ENCODE results near the gene SLC41A3. TPM values are rescaled to one million over a fixed set of nuclear protein-coding genes. Genes with fewer than 3 reads are reported as not detected.
"Not testable (repeated sequence)": the region's sequence is repeated elsewhere in the genome, so short reads cannot be mapped to it uniquely, and the experiment has no call there.

The SLC41A3 gene
- total RNA-seq, 4 donors from 2014 or later, result 34.5 to 62.3 (median 37.9) TPM

DNA sequence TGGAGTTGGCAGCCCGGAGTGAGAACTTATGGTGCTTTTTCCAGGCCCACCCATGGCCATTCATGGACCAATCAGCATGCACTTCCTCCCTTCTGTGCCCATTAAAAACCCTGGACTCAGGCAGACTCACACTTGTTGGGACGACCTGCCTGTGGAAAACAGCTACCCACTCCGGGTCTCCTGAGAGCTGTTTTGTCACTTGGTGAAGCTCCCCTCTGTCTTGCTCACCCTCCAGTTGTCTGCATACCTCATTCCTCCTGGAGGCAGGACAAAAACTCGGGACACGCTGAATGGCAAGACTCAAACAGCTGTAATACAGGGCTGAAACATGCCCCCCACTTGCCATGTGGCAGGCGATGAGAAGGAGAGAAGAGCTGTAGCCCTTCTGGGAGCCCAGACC is 79.7 kb downstream of the SLC41A3 start:
- TF ChIP-seq, protein P1, sequence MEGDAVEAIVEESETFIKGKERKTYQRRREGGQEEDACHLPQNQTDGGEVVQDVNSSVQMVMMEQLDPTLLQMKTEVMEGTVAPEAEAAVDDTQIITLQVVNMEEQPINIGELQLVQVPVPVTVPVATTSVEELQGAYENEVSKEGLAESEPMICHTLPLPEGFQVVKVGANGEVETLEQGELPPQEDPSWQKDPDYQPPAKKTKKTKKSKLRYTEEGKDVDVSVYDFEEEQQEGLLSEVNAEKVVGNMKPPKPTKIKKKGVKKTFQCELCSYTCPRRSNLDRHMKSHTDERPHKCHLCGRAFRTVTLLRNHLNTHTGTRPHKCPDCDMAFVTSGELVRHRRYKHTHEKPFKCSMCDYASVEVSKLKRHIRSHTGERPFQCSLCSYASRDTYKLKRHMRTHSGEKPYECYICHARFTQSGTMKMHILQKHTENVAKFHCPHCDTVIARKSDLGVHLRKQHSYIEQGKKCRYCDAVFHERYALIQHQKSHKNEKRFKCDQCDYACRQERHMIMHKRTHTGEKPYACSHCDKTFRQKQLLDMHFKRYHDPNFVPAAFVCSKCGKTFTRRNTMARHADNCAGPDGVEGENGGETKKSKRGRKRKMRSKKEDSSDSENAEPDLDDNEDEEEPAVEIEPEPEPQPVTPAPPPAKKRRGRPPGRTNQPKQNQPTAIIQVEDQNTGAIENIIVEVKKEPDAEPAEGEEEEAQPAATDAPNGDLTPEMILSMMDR (IDR thresholded peaks at IDR 0.05), result no peak
- DNase-seq (ENCODE audit: low spot score) (no peak), ATAC-seq (ENCODE audit: low FRiP score) (no peak)

DNA sequence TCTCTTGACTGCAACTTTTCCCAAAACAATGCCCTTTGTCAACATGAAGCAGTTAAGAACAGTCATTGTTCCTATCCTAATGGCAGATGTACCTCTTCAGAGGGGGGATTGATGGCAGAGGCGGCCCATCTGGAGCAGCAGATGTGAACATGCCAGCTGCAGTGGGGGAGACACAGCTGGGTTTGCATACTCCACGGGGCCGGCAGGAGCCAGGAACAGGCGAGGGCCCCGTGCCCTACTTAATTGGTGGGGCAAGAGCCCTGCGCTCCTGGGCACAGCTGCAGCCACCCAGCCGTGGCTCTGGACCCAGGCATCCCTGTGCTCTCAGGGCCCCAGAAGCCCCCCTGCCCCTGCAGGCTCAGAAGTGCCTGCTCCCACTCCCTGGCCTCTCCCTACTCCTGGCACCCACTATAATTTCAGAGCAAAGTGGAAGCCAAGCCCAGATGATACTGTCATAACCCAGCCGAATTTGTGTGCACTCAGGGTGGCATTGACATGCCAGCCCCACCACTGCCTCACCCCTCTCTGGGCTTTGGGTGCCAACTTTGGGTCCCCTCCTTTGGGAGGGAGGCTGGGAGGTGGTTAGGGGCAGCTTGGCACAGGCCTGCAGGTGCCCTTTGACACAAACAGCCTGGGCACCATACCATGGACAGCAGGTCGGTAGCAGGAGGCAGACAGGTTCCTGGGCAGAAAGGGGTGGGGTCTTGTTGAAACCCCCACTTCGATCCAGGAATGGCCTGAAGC is 80.3 kb downstream of the SLC41A3 start:
- TF ChIP-seq, protein P1 (IDR thresholded peaks at IDR 0.05), result no peak
- DNase-seq (ENCODE audit: low spot score) (no peak), ATAC-seq (ENCODE audit: low FRiP score) (no peak)

DNA sequence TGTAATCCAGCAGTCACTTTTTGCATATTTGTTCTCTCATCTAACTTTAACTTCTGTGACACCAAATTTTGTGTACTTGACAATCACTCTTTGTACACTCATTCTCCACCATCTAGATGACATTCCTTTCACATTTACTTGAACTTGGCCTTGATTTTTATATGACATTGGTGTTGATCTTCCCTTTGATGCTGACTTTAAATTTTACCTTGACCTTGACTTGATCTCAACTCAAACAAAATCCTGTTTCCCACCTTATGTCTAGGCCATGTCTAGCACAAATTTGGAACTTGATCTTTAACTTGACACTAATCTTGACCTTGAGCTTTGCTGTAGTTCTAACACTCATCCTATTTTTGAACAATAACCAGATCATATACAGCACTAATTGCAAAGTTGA is 81.7 kb downstream of the SLC41A3 start:
- DNase-seq (ENCODE audit: low spot score) (no peak), ATAC-seq (ENCODE audit: low FRiP score) (no peak)
- TF ChIP-seq, protein P1 (IDR thresholded peaks at IDR 0.05), result no peak

DNA sequence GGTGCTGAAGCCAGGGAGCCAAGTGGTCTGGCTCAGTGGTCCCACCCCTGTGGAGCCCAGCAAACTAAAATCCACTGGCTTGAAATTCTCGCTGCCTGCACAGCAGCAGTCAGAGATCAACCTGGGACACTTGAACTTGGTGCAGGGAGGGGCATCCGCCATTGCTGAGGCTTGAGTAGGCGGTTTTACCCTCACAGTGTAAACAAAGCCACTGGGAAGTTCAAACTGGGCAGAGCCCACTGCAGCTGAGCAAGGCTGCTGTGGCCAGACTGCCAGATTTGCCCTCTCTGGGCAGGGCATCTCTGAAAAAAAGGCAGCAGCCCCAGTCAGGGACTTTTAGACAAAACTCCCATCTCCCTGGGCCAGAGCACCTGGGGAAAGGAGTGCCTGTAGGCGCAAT is 87.2 kb downstream of the SLC41A3 start:
- not testable (repeated sequence) for DNase-seq (ENCODE audit: low spot score); ATAC-seq (ENCODE audit: low FRiP score)

DNA sequence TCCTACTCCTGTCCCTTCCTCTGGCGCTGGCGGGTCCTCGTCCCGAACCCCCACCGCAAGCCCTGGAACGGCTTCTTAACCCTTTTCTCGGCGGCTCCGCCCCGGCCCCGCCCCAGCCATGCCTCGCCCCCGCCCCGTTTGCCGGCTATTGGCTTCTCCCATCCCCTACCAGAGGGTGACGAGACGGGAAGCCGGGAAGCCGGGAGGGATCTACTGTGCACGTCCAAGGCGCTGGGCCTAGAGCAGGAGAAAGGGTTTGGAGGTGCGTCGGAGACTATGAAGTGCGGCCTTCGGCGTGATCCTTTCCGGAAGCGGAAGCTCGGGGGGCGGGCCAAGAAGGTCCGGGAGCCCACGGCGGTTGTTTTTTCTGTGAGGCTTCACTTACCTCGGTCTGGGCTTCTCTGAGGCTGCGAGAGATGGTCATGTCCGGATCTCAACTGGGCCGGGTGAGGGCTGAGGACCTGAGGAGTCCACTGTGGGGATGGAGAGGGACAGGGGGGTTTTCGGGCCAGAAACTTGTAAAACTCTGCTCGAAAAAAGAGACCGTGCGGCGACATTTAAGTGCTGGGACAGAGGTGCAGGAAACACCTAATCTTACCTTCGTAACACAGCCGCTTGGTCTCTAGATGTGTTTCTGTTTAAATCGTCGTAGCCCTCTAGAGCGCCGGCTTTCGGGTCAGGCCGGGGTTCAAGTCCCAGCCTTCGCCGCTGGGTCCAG is 93.5 kb downstream of the SLC41A3 start:
- DNase-seq (ENCODE audit: low spot score) (peak; percentile 62), ATAC-seq (ENCODE audit: low FRiP score) (peak; percentile 100)
- TF ChIP-seq, protein P1 (IDR thresholded peaks at IDR 0.05), result no peak

DNA sequence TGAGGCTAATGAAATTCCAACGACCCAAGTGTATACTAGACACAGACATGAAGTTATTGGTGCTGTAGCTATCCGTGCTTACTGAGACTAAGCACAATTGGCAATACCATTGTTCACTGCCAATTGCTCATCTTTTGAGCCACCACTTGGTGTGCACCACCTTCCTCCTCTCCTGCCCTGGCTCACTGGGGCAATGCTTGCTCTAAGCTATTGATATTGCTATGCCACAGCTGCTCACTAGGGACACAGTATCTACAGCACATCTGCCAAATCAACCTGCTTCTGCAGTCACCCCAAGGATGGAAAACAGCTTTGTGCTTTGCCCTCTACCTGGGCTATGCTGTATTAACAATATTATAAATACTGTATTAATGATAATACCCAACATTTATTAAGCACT is 99.0 kb downstream of the SLC41A3 start:
- ATAC-seq (ENCODE audit: low FRiP score); DNase-seq (ENCODE audit: low spot score): not testable (repeated sequence)

DNA sequence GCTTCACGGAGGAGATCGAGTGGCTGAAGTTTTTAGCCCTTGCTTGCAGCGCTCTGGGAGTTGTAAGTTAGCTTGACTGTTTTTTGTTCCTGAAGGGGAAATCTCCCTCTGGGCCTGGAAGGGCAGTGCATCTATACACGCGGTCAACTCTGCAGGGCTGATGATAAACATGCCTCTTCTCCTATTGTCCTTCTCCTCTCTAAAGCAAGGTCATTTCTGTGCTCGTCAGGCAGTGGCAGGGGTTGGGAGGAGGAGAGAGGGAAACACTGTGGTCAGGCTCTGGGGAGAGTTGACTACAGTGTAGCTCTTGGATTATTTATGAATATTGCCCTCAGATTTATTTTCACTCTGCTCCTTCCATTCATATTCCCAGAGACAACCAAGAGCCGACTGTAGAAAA is 106.8 kb downstream of the SLC41A3 start:
- not testable (repeated sequence) for DNase-seq (ENCODE audit: low spot score); ATAC-seq (ENCODE audit: low FRiP score)

DNA sequence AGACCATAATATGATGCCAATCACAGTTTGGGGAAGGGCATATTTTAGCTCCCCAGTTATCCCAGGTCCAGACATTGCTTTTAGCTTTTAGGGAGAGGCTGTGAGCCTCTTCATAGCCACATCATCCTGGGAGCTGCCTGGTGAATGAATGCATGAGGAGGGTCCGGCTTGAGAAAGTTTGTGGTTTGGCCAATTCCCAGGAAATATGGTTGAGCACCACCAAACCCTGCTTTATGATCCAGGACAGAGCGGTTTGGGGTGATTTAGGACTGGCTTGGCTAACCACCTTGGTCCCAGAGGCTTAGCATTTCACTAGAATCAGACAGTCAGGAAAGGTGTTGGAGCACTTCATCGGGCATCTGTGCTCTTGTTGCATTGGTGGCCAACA is 107.9 kb downstream of the SLC41A3 start:
- ATAC-seq (ENCODE audit: low FRiP score); DNase-seq (ENCODE audit: low spot score): not testable (repeated sequence)

DNA sequence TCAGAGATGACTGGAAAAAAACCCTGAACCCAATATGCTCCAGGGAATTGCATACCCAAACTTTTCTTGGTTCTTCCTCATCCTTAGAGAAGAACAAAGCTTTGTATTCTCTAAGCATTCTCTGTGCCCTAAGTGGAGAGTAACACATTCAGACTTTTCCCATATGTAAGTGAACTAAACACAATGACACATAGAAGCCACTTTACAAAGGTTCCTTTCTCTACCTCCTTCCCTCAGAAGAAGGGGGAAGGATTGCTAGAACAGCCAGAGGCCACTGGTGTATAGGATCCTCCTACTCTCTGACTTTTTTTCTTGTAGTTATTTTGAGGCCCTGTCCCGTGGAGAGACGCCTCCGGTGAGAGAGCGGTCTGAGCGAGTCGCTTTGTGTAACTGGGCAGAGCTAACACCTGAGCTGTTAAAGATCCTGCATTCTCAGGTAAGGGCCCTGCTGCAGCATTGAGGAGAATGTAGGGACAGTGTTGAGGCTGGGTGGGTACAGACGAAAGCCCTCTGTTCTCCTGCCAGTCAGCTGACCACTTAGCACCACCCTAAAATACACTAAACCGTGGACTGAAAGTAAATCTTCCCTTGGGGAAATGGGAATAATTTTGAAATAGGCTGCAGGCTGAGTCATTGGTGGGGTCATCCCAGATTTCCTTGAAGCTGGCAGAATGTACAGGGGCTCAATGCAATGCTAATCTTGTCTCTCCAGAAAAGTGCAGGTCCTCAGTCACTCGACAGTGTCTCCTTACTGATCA is 108.5 kb downstream of the SLC41A3 start:
- not testable (repeated sequence) for DNase-seq (ENCODE audit: low spot score); ATAC-seq (ENCODE audit: low FRiP score)

DNA sequence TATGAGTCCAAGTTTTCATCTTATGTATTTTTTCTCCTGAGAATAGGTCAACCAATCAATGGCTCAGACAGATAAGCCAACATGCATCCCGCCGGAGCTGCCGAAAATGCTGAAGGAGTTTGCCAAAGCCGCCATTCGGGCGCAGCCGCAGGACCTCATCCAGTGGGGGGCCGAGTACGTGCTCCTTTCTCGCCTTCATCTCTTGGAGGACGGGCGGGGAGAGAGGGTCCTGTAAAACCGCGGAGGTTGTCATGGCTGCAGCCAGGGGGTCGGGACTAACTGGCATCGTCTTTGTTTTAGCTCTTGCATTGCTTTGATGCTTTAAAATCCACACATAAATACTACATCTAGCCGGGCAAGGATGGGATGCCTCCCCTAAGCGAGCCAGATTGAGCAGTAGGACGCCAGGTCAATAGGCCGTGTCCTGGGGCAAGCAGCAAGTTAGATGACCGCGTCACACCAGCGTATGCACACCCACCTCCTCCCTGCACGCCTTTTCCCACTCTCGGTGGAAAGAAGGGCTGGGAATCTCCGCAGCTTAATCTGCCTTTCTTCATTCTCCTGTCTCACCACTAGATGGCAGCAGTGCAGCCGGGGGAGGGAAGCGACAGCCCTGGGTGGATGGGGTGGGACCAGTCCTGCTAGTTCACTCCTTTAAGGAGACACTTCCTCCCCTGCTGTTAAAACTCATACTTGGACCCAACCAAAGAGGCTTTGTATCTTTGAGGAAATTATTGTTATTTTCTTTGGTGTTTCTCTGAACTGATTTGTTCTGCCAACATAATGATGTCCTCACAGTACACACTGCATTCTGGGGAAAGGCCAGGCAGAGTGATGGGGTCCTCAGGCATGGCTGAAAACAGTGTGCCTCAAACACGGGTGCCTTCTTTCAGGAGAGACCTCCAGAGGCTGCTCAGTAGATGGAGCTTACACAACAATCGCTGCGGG is 111.7 kb downstream of the SLC41A3 start:
- not testable (repeated sequence) for DNase-seq (ENCODE audit: low spot score)
- peak; percentile 84 for ATAC-seq (ENCODE audit: low FRiP score)

DNA sequence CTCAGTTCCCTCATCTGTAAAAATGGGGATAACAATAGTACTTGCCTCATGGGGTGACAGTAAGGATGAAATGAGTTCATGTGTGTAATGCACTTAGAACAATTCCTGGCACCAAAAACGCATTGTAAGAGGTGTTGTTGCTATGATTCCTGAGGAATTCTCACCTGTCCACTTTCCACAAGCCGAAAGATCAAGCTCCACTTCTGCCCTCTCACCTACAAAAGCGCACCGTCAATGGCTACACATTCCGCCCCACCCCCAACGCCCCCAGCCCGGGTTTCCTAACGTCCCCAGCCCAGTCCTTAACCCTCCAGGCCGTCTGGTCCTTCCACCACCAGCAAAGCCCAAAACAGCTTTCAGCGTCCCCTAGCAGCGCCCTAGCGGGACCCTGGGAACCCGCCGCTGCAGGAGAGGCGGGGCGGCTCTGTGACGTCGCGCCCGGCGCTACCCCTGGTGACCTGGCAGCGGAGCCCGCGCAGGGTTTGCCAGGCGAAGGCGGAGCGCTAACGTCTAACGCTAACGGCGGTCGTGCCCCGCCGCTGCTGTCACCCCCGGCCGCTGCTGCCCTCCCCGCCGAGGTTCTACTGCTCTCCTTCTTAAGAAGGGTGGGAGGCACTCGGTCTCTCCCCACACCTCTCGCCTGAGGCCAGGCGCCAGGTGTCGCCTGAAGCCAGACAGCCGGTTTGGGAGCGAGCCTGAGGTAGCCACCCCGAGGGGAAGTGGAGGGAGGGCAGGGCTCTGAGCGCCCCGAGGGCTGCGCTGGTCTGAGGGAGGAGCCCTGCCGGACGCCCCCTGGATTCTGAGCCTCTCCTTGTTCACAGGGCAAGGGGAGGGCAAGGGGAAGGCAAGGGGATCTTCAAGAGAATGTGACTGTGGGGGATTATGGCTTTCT is 115.0 kb downstream of the SLC41A3 start, which contains the start of gene ROPN1B:
TSS of gene ROPN1B (plus strand) at position 478 of the 892 bp plus-strand sequence. CDS start 2,877 bp downstream, outside the sequence.
- peak; percentile 70 for ATAC-seq (ENCODE audit: low FRiP score)

DNA sequence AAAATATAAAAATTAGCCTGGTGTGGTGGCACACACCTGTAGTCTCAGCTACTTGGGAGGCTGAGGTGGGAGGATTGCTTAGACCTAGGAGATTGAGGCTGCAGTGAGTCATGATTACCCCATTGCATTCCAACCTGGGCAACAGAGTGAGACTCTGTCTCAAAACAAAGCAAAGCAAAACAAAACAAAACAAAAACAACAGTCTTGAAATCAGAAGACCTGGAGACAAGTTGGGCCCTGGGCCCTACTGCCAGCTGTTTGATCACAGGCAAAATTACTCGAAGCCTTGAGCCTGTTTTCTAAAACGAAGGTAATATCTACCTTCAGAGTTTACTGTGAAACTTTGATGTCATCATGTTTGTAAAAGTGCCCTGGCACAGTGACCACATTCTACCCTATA is 115.8 kb downstream of the SLC41A3 start:
- not testable (repeated sequence) for ATAC-seq (ENCODE audit: low FRiP score)

More for the DNA sequence above, 115.0 kb downstream of the SLC41A3 start, which contains the start of gene ROPN1B:
- DNase-seq (ENCODE audit: low spot score), result not testable (repeated sequence)

More for the DNA sequence above, 115.8 kb downstream of the SLC41A3 start:
- not testable (repeated sequence) for DNase-seq (ENCODE audit: low spot score)
